ENCODE data around the gene ZSCAN2.
"Not testable (repeated sequence)": the region's sequence is repeated elsewhere in the genome, so short reads cannot be mapped to it uniquely, and the experiment has no call there.

ZSCAN2 gene

DNA sequence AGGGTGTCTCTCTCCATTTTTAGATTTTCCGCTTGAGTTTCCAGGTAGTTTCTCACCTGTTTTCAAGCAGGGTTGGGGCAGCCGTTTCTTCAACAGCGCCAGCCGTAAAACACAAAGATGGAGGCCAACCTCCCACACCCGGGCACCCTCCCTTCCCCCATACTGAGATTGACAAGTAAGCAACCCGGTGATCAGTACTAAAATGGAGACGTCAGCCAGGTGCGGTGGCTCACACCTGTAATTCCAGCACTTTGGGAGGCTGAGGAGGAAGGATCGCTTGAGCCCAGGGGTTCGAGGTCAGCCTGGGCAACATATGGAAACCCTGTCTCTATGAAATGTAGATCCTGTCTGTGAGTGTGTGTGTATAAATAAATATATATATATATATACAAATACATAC lies 903 bp upstream of the ZSCAN2 start:
- DNase-seq, result no peak

DNA sequence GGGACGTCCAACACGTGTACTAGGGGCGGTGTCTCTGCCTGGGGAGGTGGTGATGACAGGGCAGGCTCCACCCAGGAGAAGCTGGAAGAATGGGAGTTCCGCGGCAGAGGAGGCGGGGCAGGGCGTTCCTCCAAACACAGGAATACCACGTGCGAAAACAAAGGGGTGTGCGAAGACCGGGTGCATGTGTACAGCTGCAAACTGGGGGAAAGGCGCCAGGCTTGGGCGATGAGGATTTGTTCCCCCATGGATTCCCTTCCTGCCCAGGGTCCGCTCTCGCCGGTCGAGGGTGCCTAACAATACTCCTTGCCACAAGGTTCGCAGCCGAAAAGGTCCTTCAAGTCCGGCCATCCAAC lies 500 bp upstream of the ZSCAN2 start:
- peak; percentile 56 for DNase-seq

DNA sequence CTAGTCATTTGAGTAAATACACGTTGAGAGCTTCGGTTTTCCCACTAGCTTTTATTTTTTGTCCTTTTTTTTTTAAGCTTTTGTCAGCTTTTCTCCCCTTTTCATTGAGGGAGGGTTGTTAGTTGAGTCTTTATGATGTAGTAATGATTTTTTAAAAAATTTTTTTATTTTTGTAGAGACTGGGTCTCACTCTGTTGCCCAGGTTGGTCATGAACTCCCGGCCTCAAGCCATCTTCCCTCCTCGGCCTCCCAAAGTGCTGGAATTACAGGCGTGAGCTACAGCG lies 688 bp downstream of the ZSCAN2 start:
- DNase-seq, result no peak

DNA sequence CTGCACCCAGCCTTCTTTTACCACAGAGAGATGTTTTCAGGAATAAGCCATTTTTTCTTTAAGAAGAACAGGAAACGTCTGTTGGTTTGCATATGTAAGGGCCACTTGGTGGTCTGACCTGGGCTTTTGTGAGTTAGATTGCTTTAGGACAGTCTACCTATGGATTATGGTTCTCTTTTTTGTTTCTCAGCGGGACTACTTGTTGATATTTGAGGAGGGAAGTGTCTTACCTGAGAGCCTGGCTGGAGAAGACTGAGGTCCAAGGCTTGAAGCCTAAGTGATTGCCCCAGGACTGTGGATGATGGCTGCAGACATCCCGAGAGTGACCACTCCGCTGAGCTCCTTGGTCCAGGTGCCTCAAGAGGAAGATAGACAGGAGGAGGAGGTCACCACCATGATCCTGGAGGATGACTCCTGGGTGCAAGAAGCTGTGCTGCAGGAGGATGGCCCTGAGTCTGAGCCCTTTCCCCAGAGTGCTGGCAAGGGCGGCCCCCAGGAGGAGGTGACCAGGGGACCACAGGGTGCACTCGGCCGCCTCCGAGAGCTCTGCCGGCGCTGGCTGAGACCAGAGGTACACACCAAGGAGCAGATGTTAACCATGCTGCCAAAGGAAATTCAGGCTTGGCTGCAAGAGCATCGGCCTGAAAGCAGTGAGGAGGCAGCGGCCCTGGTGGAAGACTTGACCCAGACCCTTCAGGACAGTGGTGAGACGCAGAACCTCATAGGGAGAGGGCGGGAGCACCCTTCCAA lies 3.0 kb downstream of the ZSCAN2 start:
- no peak for DNase-seq

DNA sequence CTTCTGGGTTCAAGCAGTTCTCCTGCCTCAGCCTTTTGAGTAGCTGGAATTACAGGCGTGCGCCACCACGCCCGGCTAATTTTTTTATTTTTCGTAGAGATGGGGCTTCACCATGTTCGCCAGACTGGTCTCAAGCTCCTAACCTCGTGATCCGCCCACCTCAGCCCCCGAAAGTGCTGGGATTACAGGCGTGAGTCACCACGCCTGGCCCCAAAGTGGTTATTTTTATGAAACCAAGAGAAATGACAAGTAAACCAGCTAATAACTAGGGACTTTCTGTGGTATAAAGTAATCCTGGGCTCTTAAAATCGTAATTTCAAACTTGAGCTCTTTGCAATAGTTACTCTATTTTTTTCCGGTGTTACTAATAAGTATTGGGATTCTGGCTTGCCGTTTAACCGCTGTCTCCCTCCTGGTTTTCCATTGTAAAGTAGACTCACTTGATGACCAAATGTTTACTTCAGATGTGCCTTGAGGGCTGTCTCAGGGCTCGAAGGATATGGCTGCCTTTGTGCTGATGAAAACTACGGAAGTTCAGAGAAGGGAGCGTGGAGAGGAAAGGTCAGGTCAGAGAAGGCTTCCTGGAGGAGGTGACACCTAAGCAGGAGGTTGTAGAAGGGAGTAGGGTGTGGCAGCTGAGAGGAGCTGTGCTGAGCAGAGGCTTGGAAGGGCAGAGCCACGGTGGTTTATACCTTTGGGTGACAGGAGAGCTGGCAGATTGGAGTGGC lies 4.2 kb downstream of the ZSCAN2 start:
- no peak for DNase-seq

DNA sequence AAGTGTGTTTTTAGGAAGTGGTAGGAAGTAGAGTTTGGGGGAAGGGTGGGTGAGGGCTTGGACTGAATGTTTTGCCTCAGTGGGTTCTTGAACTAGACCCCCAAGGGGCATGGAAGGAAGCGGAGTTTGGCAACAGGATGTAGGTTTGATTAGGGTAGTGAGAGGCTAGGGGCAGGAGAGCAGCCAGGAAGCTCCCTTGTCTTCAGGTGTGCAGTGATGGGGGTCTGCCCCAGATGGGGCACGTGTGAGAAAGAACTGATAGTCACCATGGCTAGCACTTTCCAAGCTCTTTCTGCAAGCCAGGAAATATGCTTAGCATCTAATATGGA lies 4.7 kb downstream of the ZSCAN2 start:
- DNase-seq, result no peak

DNA sequence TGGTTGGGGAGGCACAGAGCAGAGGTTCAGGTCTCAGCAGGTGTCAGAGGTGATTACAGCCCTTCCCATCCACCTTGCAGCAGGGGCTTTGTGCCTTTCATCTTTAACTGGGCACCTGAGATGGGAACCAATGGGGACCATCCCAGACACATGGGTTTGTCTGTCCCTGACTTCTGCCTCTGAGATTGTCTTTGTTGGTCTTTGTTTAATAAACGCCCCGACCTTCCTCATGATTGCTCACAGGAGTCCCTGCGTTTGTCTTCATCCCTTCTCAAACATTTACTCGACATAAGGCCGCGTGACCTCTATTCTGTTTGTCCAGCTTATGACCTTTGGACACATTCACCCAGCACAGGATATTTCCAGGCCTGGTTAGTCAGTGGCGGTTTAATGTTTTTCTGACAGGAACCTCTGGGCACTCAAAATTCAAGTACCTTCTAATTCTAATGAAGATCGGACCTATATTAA lies 5.9 kb downstream of the ZSCAN2 start:
- no peak for DNase-seq

DNA sequence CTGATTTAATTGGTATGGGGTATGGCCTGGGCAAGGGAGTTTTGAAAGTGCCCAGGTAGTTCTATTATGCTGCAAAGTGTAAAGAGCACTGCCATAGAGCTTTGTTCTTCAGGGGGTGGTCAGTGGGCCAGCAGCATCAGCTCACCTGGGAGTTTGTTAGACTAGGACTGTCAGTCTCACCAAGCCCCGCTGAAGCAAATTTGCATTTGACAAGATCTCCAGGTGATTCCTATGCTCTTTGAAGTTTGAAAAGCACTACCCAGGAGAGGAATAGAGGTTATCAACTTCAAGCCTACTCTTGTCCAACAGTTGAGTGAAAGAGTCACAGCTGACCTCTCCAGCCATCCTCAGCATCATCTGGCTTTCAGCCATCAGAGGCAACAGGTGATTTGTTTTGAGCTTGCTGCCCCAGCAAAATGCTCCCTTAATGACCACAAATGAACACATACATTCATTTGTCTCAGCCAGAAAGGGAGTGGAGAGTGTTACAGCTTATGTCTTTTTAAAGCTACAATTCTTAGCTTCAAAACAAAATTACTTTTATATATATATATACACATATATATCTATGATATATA lies 8.0 kb downstream of the ZSCAN2 start:
- DNase-seq, result no peak

DNA sequence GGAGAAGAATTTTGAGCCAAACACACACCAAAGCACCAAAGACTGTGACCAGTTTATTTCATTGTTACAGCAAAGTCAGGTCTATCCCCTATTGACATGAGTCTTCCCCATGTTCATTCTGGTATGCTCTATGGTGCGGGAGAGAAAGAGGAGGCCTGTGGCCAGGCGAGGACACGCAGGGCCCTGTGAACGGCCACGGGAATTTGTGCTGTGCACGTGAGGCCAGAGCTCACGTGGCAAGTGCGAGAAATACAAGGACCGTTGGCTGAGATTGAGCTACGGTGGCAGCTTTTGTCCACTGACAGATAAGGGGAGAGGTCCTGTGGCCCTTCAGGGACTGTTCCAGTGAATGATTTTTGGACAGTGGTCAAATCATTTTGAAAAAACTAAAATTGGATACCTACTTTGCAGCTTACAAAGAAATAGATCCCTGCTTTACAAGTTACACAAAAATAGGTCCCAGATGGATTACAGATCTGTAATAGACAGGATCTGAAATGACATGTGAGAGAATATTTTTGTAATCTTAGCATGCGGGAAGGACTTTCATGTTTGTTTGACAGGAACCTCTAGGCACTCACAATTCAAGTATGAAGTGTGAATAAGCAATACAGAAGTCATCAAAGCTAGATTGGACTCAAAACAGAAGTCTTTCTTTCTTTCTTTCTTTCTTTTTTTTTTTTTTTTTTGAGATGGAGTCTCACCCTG lies 9.2 kb downstream of the ZSCAN2 start:
- DNase-seq, result no peak

DNA sequence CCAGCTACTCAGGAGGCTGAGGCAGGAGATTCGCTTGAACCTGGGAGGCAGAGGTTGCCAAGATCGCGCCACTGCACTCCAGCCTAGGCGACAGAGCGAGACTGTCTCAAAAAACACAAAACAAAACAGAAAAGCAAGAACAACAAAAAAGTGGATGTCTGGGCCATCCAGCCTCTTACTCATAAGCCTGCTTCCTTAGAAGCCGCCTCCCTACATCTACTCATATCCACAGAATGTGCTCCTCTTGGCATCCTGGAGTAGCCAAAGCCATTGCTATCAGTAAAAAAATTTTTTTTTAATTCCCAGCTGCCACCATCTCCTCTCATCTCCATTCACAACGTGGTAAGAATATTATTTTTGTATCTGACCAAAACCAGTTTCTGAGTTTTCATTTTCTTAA lies 10.8 kb downstream of the ZSCAN2 start:
- no peak for DNase-seq

DNA sequence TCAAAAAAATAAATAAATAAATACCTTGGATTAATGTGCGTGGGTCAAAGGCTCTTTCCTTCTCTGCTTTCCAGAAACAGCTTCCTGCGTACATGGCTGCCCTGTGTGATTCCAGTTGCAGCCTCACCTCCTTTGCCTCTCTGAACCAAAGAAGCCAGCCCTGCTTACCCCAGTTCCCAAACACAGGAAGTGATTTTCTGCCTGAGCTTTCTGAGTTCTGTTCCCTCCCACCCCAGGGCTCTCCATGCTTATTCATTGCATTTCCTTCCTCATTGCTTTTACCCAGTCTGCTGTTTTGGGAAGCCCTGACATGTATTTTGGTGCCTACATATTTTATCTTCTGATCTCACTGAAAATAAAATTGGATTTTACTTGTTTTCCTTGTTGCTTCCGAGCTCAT lies 15.4 kb downstream of the ZSCAN2 start:
- no peak for DNase-seq

DNA sequence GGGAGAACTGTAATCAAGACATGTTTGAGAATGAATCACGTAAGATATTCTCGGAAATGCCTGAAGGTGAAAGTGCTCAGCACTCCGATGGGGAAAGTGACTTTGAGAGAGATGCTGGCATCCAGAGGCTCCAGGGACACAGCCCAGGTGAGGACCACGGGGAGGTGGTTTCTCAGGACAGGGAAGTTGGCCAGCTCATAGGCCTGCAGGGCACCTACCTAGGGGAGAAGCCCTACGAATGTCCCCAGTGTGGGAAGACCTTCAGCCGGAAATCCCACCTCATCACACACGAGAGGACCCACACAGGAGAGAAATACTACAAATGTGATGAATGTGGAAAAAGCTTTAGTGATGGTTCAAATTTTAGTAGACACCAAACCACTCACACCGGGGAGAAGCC lies 19.8 kb downstream of the ZSCAN2 start:
- DNase-seq, result no peak

DNA sequence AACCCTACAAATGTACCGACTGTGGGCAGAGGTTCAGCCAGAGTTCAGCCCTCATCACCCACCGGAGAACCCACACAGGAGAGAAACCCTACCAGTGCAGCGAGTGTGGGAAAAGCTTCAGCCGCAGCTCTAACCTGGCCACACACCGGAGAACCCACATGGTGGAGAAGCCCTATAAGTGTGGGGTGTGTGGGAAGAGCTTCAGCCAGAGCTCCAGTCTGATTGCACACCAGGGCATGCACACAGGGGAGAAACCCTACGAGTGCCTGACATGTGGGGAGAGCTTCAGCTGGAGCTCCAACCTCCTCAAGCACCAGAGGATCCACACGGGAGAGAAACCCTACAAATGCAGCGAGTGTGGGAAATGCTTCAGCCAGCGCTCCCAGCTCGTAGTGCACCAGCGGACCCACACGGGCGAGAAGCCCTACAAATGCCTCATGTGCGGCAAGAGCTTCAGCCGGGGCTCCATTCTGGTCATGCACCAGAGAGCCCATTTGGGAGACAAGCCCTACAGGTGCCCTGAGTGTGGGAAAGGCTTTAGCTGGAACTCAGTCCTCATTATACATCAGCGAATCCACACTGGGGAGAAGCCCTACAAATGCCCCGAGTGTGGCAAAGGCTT lies 20.7 kb downstream of the ZSCAN2 start:
- DNase-seq, result no peak

DNA sequence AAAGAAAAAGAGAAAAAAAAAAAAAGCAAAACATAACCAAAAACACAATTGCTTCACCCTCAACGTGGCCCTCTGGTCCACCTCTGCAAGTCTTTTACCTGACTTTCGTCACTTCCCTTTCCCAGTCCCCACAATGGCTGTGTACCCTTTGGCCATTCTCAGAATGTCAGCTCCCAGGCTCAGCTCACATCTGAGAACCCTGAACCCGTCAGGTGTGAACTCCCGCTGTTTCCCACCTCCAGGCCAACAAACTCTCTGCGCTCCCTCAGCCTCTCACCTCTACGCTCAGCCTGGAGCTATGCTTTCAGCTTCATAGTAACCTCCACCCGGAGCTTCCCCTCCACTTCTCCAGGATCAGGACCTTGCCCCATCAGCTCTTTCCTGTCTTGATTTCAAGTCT lies 23.6 kb downstream of the ZSCAN2 start:
- no peak for DNase-seq

DNA sequence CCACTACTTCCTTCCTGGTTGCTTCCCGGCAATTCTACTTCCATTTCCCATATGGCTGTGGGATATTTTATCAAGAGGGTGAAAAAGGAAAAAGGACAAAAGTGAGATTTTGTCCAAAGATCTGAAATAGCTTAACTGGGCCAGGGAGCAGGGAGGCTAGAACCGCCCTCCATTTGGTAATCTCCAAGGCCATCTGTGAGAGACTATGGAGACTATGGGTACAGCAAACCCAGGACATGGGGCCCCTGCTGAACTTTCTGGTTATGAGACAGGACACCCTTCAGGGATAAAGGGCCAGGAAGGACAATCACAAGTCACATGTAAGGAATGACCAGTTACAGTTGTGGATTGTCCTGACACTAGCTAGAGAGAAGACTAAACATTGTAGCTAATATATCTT lies 24.3 kb downstream of the ZSCAN2 start:
- DNase-seq, result no peak

DNA sequence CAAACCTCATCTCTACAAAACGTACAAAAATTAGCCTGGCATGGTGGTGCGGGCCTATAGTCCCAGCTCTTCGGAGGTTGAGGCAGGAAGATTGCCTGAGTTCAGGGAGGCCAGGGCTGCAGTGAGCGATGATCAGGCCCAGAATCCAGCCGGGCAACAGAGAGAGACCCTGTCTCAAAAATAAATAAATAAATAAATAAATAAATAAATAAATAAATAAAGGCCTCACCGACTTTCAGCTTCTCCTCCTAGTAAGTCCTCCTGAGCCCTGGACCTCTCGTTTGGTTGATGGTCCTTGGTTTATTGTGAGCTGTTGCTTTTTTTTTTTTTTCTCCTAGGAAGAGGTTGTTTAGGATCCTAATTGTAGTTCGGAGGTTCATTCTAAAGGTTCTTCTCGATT lies 28.2 kb downstream of the ZSCAN2 start:
- no peak for DNase-seq

DNA sequence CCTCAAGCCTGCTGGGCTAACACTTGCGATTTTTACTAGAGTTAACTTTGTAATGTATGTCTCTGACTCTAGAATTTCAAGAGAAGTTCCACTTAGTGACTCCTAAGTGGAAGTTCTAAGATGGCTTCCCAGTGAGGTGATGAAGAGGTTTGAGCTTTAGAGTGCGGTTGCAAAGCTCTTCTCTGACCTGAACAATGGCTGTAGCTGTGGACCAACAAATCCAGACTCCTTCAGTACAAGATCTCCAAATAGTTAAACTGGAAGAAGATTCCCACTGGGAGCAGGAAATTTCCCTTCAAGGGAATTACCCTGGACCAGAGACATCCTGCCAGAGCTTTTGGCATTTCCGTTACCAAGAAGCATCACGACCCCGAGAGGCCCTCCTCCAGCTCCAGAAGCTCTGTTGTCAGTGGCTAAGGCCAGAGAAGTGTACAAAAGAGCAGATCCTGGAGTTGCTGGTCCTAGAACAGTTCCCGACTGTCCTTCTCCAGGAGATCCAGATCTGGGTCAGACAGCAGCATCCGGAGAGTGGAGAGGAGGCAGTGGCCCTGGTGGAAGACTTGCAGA lies 31.0 kb downstream of the ZSCAN2 start:
- DNase-seq, result no peak

DNA sequence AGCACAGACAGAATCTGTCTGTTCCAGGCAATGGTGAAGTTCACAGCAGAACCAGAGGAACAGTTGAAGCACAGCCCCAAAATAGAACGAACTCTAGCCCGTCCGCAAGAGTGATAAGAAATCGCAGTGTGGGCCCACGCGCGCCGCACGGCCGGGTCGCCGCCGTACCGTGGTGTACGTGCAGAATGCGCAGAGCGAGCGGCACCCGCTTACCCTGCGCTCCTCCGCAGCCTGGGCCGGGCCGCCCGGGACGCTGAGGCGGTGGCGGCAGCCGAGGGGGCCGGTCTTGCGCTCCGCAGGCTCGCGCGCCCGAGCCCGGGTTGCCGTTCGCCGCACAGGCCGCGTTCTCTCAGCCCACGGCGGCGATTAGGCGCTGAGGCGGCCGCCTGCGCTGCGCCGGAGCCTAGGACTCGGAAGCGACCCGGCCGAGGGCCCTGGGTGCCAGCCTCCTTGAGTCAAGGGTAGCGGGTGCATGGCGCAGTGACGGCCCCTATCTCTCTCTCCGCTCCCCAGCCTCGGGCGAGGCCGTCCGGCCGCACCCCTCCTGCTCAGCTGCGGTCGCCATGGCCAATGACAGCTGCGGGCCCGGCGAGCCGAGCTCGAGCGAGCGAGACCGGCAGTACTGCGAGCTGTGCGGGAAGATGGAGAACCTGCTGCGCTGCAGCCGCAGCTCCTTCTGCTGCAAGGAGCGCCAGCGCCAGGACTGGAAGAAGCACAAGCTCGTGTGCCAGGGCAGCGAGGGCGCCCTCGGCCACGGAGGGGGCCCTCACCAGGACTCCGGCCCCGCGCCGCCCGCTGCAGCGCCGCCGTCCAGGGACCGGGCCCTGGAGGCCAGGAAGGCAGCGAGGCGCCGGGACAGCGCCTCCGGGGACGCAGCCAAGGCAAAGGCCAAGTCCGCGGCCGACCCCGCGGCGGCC lies 32.8 kb downstream of the ZSCAN2 start:
- peak; percentile 29 for DNase-seq

DNA sequence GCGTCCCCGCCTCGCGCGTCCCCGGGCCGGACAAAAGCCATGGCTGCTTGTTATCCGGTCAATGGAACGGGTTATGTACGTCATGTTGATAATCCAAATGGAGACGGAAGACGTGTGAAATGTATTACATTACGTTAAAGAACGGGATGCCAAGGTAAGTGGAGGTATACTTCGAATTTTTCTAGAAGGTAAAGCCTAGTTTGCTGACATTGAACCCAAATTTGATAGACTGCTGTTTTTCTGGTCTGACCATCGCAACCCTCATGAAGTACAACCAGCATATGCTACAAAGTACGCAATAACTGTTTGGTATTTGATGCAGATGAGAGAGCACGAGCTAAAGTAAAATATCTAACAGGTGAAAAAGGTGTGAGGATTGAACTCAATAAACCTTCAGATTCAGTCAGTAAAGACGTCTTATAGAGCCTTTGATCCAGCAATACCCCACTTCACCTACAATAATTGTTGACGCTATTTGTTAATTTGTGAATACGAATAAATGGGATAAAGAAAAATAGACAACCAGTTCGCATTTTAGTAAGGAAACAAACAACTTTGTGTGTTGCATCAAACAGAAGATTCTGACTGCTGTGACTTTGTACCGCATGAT lies 33.5 kb downstream of the ZSCAN2 start:
- no peak for DNase-seq

DNA sequence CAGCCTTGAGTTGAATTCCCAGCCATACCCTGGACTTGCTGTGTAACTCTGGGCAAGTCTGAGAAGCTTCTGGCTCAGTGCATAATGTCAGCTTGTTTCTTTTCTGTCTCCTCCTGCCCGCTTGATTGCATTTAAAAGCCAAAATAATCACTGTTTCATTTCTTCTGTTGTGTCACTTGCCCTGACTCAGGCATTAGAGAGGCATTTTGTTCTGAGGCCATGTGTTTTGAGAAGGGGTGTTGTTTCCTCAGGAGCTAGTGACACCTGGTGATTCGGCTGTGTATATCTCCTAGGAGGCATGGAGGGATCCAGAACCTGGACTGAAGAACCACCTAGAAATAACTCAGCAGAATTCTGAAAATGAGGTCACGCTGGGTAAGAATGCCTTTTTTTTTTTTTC lies 37.3 kb downstream of the ZSCAN2 start:
- no peak for DNase-seq

DNA sequence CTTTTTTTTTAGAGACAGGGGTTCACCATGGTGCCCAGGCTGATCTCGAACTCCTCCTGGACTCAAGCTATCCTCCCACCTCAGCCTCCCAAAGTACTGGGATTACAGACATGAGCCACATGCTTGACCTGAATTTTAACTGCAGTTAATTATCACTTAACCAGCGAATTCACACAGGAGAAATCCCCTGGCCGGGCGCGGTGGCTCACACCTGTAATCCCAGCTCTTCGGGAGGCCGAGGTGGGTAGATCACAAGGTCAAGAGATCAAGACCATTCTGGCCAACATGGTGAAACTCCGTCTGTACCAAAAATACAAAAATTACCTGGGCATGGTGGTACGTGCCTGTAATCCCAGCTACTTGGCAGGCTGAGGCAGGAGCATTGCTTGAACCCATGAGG lies 41.1 kb downstream of the ZSCAN2 start:
- DNase-seq, result not testable (repeated sequence)

DNA sequence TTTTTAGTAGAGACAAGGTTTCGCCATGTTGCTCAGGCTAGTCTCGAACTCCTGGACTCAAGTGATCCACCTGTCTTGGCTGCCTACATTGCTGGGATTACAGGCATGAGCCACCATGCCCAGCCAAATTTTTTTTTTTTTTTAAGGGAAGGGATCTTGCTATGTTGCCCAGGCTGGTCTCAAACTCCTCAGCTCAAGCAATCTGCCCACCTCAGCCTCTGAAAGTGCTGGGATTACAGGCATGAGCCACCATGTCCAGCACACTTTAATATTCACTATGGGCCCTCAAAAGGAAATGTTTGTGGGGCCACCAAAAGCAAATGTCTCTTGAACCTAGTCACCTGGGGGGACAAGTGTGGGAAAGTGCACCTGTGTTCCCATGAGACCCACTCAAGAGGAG lies 41.8 kb downstream of the ZSCAN2 start:
- not testable (repeated sequence) for DNase-seq
